Endothelial cell of umbilical vein (primary cell): Measurements from ENCODE around the gene IL12B.

Source experiments
- CTCF ChIP-seq, 2 donors: IDR thresholded peaks; 1 replicate in 1 of 2; 2 replicates in 1 of 2; pipeline ENCODE4 v1.5.1; 2011; ENCODE audit warnings: low read length in 2 of 2, mild to moderate bottlenecking in 2 of 2, moderate library complexity in 2 of 2, control low read depth in 1 of 2, inconsistent platforms in 1 of 2, low read depth in 1 of 2; ENCODE audit not compliant: insufficient read depth in 1 of 2; ENCODE audit errors: extremely low read depth in 1 of 2
- EZH2 ChIP-seq: IDR thresholded peaks from 2 replicates; pipeline ENCODE4 v1.6.1; 2012; ENCODE audit warnings: borderline replicate concordance, low read depth, mild to moderate bottlenecking, moderate library complexity, low read length, inconsistent platforms; ENCODE audit not compliant: severe bottlenecking
- MAX ChIP-seq: IDR thresholded peaks from 2 replicates; pipeline ENCODE4 v1.6.1; 2011; ENCODE audit not compliant: insufficient read depth, insufficient read length
- MYC ChIP-seq: IDR thresholded peaks from one replicate; pipeline ENCODE4 v1.6.1; 2011; ENCODE audit warnings: mild to moderate bottlenecking, low read depth, low read length
- POLR2A ChIP-seq: IDR thresholded peaks from 2 replicates; pipeline ENCODE4 v1.6.1; 2012; ENCODE audit warnings: low read depth, mild to moderate bottlenecking, control low read depth, low read length
- POLR2AphosphoS5 ChIP-seq: IDR thresholded peaks from 2 replicates; pipeline ENCODE4 v1.6.1; 2012; ENCODE audit warnings: low read depth, mild to moderate bottlenecking, control low read depth, low read length, moderate library complexity; ENCODE audit not compliant: insufficient read depth

GRCh38 chr5:159324986-159325385, 5.3 kb downstream of the IL12B start:
- TF ChIP-seq POLR2AphosphoS5 (no peak), CTCF (IDR thresholded peaks at IDR 0.05; ENCODE audit: extremely low read depth in 1 of 2, insufficient read depth in 1 of 2, low read depth in 1 of 2, low read length in 2 of 2) (no peak), MYC (no peak), POLR2A (no peak), MAX (no peak), EZH2 (no peak)
